Measurements from ENCODE around the gene TNFAIP1.

TNFAIP1 gene

GRCh38 chr17:28342313-28342712 is 6.8 kb downstream of the TNFAIP1 start:
- DNase-seq (ENCODE audit: extremely low read depth, low read depth) = no peak

DNA sequence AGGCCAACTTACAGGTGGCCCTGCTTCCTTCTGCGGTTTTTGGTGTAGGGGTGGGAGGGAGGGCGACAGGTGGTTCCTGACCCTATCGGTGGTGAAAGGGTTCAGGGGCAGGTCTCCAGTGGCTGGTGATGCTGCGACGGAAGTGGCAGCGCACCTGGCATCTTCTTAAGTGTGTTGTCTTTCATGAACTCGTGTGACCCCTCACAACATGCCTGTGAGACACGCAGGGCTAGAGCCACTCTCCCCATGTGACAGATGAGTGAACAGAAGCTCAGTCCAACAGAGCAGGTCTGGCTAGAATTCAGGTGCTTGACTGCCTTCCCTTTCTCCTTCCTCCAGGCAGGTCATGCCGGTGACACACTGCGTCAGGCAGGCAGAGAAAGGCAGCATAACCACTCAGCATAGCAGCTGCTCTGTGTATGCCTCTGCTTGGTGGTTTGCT is 8.0 kb downstream of the TNFAIP1 start:
- TF ChIP-seq CTCF (IDR thresholded peaks at IDR 0.05; ENCODE audit: low read depth, low read length) = no peak
- no peak for DNase-seq (ENCODE audit: extremely low read depth, low read depth)

More at GRCh38 chr17:28342313-28342712, 6.8 kb downstream of the TNFAIP1 start:
- no peak for TF ChIP-seq CTCF (IDR thresholded peaks at IDR 0.05; ENCODE audit: low read depth, low read length)

DNA sequence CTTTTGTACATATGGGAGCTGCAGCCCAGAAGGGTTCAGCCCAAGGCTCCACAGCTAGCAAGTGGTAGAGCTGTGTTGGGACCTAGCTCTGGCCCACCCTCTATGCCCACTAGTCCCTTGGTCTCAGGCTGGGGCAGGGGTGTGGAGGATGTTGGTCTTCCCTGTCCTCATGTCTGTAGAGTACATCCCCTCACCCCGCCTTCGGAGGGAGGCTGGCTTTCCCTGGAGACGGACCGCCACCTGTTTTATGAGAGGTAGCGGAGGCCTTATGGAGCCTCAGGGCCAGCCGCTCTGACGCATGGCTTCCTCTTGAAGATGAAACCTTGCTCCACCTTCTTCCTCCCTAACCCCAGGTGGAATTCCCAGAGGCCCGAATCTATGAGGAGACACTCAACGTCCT is 8.4 kb downstream of the TNFAIP1 start:
- no peak for TF ChIP-seq CTCF (IDR thresholded peaks at IDR 0.05; ENCODE audit: low read depth, low read length)
- DNase-seq (ENCODE audit: extremely low read depth, low read depth) = no peak

- no peak for DNase-seq (ENCODE audit: extremely low read depth, low read depth)
- TF ChIP-seq CTCF (IDR thresholded peaks at IDR 0.05; ENCODE audit: low read depth, low read length) = no peak
These were observed 8.9 kb downstream of the TNFAIP1 start for GRCh38 chr17:28344435-28344901.

GRCh38 chr17:28345419-28346198 is 10.0 kb downstream of the TNFAIP1 start:
- no peak for DNase-seq (ENCODE audit: extremely low read depth, low read depth)
- no peak for TF ChIP-seq CTCF (IDR thresholded peaks at IDR 0.05; ENCODE audit: low read depth, low read length)

DNA sequence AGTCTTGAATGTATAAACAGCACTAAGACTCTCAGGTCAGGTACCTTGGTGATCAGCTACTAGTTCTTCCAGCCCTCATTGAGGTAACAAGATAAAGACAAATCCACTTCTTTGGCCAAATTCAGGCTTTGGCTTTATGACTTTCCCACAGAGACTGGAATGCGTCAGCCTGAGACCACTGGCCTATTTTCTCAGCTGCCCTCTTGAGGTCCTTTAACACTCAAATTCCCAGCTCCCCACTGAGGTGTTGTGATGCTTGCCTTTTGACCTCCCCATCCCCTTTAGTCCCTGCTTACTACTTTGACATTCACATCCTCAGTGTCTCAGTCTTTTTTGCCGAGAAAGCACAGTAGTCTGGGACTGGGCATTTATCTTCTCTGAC is 10.6 kb downstream of the TNFAIP1 start:
- TF ChIP-seq CTCF (IDR thresholded peaks at IDR 0.05; ENCODE audit: low read depth, low read length) = no peak
- DNase-seq (ENCODE audit: extremely low read depth, low read depth) = no peak

GRCh38 chr17:28346746-28347246 is 11.2 kb downstream of the TNFAIP1 start:
- peak; percentile 31 for DNase-seq (ENCODE audit: extremely low read depth, low read depth)

More at GRCh38 chr17:28346746-28347246, 11.2 kb downstream of the TNFAIP1 start:
- peak; percentile 39 for TF ChIP-seq CTCF (IDR thresholded peaks at IDR 0.05; ENCODE audit: low read depth, low read length)
